IMR-90 (cell line): ENCODE results near the gene FEN1.

ENCODE experiments used
- CTCF ChIP-seq: conservative IDR thresholded peaks from 2 replicates; pipeline ENCODE4 v1.5.1; 2012; ENCODE audit warnings: mild to moderate bottlenecking, low read depth, low read length, improper control_type of control experiment
- NFE2L2 ChIP-seq: fragments of 150-350 bp; IDR thresholded peaks from 2 replicates; pipeline ENCODE4 v1.6.1; 2016; ENCODE audit warnings: low read depth, mild to moderate bottlenecking, low read length

GRCh38 chr11:61776561-61777075 lies 16.1 kb upstream of the FEN1 start:
- TF ChIP-seq CTCF: peak; percentile 84
- TF ChIP-seq NFE2L2: no peak
